ENCODE measurements around the gene ALPL. TPM values are rescaled to one million over a fixed set of nuclear protein-coding genes. Genes with fewer than 3 reads are reported as not detected.

The ALPL gene
- total RNA-seq, 1 experiment from 2014 or later: 0.73 TPM

DNA sequence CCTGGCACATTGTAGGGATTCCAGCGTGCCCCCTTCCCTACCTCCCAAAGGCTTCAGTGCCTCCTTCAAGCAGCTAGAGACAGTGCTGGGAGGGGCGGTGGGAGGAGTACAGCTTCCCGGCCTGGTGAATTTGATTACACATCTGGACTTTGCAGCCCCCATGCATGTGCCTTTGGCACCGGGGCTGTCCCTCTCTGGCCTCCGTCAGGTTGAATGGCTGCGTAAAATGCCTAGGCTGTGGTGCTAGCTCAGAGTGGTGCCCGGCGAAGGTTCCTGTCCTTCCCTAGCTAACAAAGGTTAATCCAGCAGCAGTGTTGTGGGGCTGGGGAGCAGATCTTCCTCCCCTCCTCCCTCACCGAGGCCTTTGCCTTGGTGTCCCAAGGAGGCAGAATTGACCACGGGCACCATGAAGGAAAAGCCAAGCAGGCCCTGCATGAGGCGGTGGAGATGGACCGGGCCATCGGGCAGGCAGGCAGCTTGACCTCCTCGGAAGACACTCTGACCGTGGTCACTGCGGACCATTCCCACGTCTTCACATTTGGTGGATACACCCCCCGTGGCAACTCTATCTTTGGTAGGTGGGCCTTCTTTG lies 66.2 kb downstream of the ALPL start:
- H3K4me2 ChIP-seq (ENCODE audit: low read length): no peak overlapping the region
- no peak overlapping the region for H3K9ac ChIP-seq (ENCODE audit: low read length)
- no peaks in the 10 kb centered on the region for H3K27me3 ChIP-seq (ENCODE audit: low read length)
- H3K79me2 ChIP-seq (ENCODE audit: low read length): no peaks in the 10 kb centered on the region
- H3K9me3 ChIP-seq (ENCODE audit: low read length): no peaks in the 10 kb centered on the region
- no peak overlapping the region for H3K4me3 ChIP-seq (ENCODE audit: low read length)
- DNase-seq (no peak), ATAC-seq (no peak)
- H3K27ac ChIP-seq (ENCODE audit: low read length): no peak overlapping the region
- no peak overlapping the region for H2AFZ ChIP-seq (ENCODE audit: low read length)
- H3F3A ChIP-seq (ENCODE audit: low read length, unreplicated experiment): no peaks in the 10 kb centered on the region
- ChIA-PET CTCF (no interaction called here), POLR2A (ENCODE audit: unreplicated experiment) (no interaction called here)
- H3K4me1 ChIP-seq (ENCODE audit: insufficient read depth, low read length): no peaks in the 10 kb centered on the region
- no peaks in the 10 kb centered on the region for H3K36me3 ChIP-seq (ENCODE audit: low read depth, low read length)
- no TSS peak for BruUV-seq (replicated peaks)
- no peaks in the 10 kb centered on the region for H4K20me1 ChIP-seq (ENCODE audit: low read length)
- intact Hi-C loops (cut with micrococcal nuclease): no loop called here
- TF ChIP-seq, protein P1, sequence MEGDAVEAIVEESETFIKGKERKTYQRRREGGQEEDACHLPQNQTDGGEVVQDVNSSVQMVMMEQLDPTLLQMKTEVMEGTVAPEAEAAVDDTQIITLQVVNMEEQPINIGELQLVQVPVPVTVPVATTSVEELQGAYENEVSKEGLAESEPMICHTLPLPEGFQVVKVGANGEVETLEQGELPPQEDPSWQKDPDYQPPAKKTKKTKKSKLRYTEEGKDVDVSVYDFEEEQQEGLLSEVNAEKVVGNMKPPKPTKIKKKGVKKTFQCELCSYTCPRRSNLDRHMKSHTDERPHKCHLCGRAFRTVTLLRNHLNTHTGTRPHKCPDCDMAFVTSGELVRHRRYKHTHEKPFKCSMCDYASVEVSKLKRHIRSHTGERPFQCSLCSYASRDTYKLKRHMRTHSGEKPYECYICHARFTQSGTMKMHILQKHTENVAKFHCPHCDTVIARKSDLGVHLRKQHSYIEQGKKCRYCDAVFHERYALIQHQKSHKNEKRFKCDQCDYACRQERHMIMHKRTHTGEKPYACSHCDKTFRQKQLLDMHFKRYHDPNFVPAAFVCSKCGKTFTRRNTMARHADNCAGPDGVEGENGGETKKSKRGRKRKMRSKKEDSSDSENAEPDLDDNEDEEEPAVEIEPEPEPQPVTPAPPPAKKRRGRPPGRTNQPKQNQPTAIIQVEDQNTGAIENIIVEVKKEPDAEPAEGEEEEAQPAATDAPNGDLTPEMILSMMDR (conservative IDR thresholded peaks at IDR 0.05; ENCODE audit: low read depth, low read length): no peak
- TF ChIP-seq EZH2phosphoT487 (IDR thresholded peaks at IDR 0.05; ENCODE audit: borderline replicate concordance, low read length) (no peak), EZH2 (IDR thresholded peaks at IDR 0.05; ENCODE audit: low read length, unreplicated experiment) (no peak)
- no peaks in the 10 kb centered on the region for H3K9me2 ChIP-seq (replicated peaks; ENCODE audit: low read length)

DNA sequence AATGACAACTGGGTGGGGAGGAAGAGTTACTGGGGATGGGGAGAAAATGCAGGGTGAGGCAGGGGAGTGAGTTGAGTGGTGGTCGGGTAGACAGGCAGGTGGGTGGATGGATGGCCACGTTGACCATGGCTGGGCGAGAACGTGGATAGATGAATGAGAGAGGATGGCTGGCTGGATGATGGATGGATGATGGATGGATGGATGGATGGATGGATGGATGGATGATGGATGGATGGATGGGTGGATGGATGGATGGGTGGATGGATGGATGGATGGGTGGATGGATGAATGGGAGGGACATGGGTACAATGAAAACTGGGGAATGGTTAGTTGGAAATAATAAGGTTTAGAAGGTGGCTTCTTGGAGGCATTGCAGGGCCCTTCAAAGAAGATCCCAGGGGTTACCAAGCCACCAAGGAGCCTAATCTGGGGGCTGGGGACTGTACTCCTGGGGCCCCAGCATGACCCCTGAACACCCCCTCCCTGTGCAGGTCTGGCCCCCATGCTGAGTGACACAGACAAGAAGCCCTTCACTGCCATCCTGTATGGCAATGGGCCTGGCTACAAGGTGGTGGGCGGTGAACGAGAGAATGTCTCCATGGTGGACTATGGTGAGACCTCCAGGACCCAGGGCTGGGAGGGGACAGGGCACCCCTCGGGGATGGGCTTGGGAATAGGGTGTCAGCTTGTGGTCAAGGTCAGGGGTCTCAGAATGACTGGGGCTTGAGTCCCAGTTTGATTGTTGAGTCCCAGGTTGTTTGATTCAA lies 67.0 kb downstream of the ALPL start:
- H3K27ac ChIP-seq (ENCODE audit: low read length): no peak overlapping the region
- no peak overlapping the region for H3K4me2 ChIP-seq (ENCODE audit: low read length)
- H3K79me2 ChIP-seq (ENCODE audit: low read length): no peaks in the 10 kb centered on the region
- H3K9ac ChIP-seq (ENCODE audit: low read length): no peak overlapping the region
- no peaks in the 10 kb centered on the region for H3K9me2 ChIP-seq (replicated peaks; ENCODE audit: low read length)
- no TSS peak for BruUV-seq (replicated peaks)
- H3K4me1 ChIP-seq (ENCODE audit: insufficient read depth, low read length): no peaks in the 10 kb centered on the region
- no peaks in the 10 kb centered on the region for H3K9me3 ChIP-seq (ENCODE audit: low read length)
- no peaks in the 10 kb centered on the region for H3F3A ChIP-seq (ENCODE audit: low read length, unreplicated experiment)
- ATAC-seq: no peak
- no peak for DNase-seq
- CTCF ChIA-PET: no interaction called here
- POLR2A ChIA-PET (ENCODE audit: unreplicated experiment): no interaction called here
- no peaks in the 10 kb centered on the region for H3K36me3 ChIP-seq (ENCODE audit: low read depth, low read length)
- no peak overlapping the region for H3K4me3 ChIP-seq (ENCODE audit: low read length)
- H4K20me1 ChIP-seq (ENCODE audit: low read length): no peaks in the 10 kb centered on the region
- no peak overlapping the region for H2AFZ ChIP-seq (ENCODE audit: low read length)
- intact Hi-C loops (cut with micrococcal nuclease): no loop called here
- no peaks in the 10 kb centered on the region for H3K27me3 ChIP-seq (ENCODE audit: low read length)
- TF ChIP-seq EZH2phosphoT487 (IDR thresholded peaks at IDR 0.05; ENCODE audit: borderline replicate concordance, low read length): no peak
- TF ChIP-seq EZH2 (IDR thresholded peaks at IDR 0.05; ENCODE audit: low read length, unreplicated experiment): no peak
- TF ChIP-seq, protein P1 (conservative IDR thresholded peaks at IDR 0.05; ENCODE audit: low read depth, low read length): no peak

DNA sequence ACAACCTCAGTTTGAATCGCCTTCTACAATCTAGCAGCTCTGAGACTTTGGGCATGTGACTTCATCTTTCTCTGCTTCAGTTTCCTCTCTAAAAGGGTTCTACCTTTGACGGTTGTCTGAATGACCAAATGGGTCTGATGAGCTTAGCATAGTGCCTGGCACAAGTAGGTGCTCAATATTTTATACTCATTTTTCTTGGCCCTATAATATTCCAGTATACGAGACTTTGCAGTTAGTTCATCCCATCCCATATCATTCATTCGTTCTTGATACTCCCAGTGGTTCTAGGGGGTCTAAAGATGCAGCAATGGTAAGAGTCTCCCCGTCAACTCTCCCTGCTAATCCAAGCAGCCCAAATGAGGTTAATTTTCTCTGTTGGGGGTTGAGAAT lies 67.6 kb downstream of the ALPL start:
- ATAC-seq (no peak), DNase-seq (no peak)
- TF ChIP-seq EZH2phosphoT487 (IDR thresholded peaks at IDR 0.05; ENCODE audit: borderline replicate concordance, low read length): no peak
- TF ChIP-seq, protein P1 (conservative IDR thresholded peaks at IDR 0.05; ENCODE audit: low read depth, low read length): no peak
- no peak for TF ChIP-seq EZH2 (IDR thresholded peaks at IDR 0.05; ENCODE audit: low read length, unreplicated experiment)
- no peaks in the 10 kb centered on the region for H3K27me3 ChIP-seq (ENCODE audit: low read length)
- no peak overlapping the region for H3K27ac ChIP-seq (ENCODE audit: low read length)
- no peak overlapping the region for H3K9ac ChIP-seq (ENCODE audit: low read length)
- ChIA-PET POLR2A (ENCODE audit: unreplicated experiment) (no interaction called here), CTCF (no interaction called here)
- H3K9me2 ChIP-seq (replicated peaks; ENCODE audit: low read length): no peaks in the 10 kb centered on the region
- no peak overlapping the region for H3K4me3 ChIP-seq (ENCODE audit: low read length)
- no peaks in the 10 kb centered on the region for H3F3A ChIP-seq (ENCODE audit: low read length, unreplicated experiment)
- intact Hi-C loops (cut with micrococcal nuclease): no loop called here
- no peaks in the 10 kb centered on the region for H3K79me2 ChIP-seq (ENCODE audit: low read length)
- H3K4me2 ChIP-seq (ENCODE audit: low read length): no peak overlapping the region
- no peak overlapping the region for H2AFZ ChIP-seq (ENCODE audit: low read length)
- H4K20me1 ChIP-seq (ENCODE audit: low read length): no peaks in the 10 kb centered on the region
- BruUV-seq (replicated peaks): no TSS peak
- H3K4me1 ChIP-seq (ENCODE audit: insufficient read depth, low read length): no peaks in the 10 kb centered on the region
- H3K9me3 ChIP-seq (ENCODE audit: low read length): no peaks in the 10 kb centered on the region
- no peaks in the 10 kb centered on the region for H3K36me3 ChIP-seq (ENCODE audit: low read depth, low read length)

Measured in PC-3 (cell line).